Glutamatergic neuron (in vitro differentiated cells): Measurements from ENCODE around the gene CHD9. TPM values are rescaled to one million over a fixed set of nuclear protein-coding genes. Genes with fewer than 3 reads are reported as not detected.

Experiments
- DNase-seq: peaks from one replicate; pipeline ENCODE4 v3.0.0; 2022
- H3K27ac Mint-ChIP-seq: one replicate; pipeline ENCODE4 v1.8.0; 2020; ENCODE audit warnings: mild to moderate bottlenecking, mixed read lengths, inconsistent platforms; ENCODE audit not compliant: unreplicated experiment
- H3K27me3 Mint-ChIP-seq: one replicate; pipeline ENCODE4 v1.8.0; 2020; ENCODE audit warnings: mild to moderate bottlenecking, moderate library complexity, mixed read lengths, inconsistent platforms; ENCODE audit not compliant: unreplicated experiment
- H3K36me3 Mint-ChIP-seq: one replicate; pipeline ENCODE4 v1.8.0; 2020; ENCODE audit warnings: mild to moderate bottlenecking, mixed read lengths, inconsistent platforms; ENCODE audit not compliant: unreplicated experiment
- H3K4me1 Mint-ChIP-seq: one replicate; pipeline ENCODE4 v1.8.0; 2020; ENCODE audit warnings: mild to moderate bottlenecking, low read depth, mixed read lengths, inconsistent platforms; ENCODE audit not compliant: unreplicated experiment
- H3K4me3 Mint-ChIP-seq: one replicate; pipeline ENCODE4 v1.8.0; 2020; ENCODE audit warnings: mild to moderate bottlenecking, mixed read lengths, inconsistent platforms; ENCODE audit not compliant: unreplicated experiment
- H3K9me3 Mint-ChIP-seq: one replicate; pipeline ENCODE4 v1.8.0; 2020; ENCODE audit warnings: mild to moderate bottlenecking, moderate library complexity, mixed read lengths, inconsistent platforms; ENCODE audit not compliant: unreplicated experiment
- long read RNA-seq: library from polyadenylated mRNA; unstranded; transcript quantifications from one replicate; pipeline ENCODE4 v2.0.0, GENCODE V29; 2020; ENCODE audit not compliant: unreplicated experiment
- total RNA-seq: library from RNA; stranded (reverse); fragmentation: NEBNext Ultra II Directional; extraction: Animal tissue kit (Norgen Biotek cat#: 25700); gene quantifications from one replicate; pipeline ENCODE4 v1.2.1, GENCODE V29; 2021; ENCODE audit not compliant: unreplicated experiment
- TF ChIP-seq, protein P1 (sequence below): fragments of 200-600 bp; sonication (generic); IDR thresholded peaks from one replicate; pipeline ENCODE4 v1.5.0; 2021; ENCODE audit not compliant: partially characterized antibody, unreplicated experiment

The CHD9 gene, protein sequence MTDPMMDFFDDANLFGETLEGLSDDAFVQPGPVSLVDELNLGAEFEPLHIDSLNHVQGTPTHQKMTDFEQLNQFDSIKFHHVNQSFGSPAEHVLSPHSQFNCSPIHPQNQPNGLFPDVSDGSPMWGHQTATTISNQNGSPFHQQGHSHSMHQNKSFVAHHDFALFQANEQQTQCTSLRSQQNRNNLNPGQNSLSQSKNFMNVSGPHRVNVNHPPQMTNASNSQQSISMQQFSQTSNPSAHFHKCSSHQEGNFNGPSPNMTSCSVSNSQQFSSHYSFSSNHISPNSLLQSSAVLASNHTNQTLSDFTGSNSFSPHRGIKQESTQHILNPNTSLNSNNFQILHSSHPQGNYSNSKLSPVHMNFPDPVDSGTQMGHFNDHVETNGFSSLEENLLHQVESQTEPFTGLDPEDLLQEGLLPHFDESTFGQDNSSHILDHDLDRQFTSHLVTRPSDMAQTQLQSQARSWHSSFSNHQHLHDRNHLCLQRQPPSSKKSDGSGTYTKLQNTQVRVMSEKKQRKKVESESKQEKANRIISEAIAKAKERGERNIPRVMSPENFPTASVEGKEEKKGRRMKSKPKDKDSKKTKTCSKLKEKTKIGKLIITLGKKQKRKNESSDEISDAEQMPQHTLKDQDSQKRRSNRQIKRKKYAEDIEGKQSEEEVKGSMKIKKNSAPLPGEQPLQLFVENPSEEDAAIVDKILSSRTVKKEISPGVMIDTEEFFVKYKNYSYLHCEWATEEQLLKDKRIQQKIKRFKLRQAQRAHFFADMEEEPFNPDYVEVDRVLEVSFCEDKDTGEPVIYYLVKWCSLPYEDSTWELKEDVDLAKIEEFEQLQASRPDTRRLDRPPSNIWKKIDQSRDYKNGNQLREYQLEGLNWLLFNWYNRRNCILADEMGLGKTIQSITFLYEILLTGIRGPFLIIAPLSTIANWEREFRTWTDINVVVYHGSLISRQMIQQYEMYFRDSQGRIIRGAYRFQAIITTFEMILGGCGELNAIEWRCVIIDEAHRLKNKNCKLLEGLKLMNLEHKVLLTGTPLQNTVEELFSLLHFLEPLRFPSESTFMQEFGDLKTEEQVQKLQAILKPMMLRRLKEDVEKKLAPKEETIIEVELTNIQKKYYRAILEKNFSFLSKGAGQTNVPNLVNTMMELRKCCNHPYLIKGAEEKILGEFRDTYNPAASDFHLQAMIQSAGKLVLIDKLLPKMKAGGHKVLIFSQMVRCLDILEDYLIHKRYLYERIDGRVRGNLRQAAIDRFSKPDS (N-terminal part only)
- 120 TPM for total RNA-seq
- long read RNA-seq, transcript CHD9-215 (3 exons, 703 nt) = major isoform, 5 of 39 reads
- long read RNA-seq, partial matches to known transcripts = 15 of 39 reads
- long read RNA-seq, other reads (novel, unspliced or antisense) = 18 of 39 reads

DNA sequence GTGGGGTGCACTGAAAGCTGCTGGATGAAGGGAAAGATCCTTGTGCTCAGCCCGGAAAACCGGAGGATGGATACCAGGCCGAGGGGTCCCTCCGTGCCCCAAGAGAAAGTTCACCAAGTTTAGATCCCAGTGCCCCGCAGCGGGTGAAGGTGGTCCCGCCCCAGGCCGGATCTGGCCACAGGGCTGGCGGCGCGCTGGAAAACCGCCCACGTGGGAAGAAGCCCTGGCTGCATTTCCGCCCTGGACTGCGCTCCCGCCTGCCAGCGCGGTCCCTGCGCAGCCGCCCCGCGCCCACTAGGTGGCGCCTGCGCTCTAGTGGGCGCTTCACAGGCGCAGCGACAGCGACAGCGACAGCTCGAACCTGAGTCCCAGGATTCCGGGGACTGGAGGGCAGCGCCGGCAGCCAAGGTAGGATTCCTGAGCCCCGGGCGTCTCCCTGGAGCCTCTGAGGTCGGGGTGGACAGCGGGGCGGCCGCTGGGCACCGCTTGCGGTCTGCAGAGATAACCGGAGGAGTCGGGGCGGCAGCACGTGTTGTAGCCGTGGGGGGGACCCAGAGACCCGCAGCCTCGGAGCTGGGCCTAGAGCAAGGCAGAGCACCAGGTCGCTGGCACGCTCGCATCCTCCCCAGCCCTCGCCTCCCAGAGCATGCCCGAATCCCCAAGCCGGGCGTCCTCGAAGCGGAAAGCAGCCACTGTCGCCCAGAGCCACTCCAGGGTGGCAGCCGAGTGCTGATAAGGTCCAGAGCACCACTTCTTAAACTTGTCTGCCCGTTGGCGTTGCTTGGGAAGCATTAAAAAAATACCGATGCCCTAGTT lies at the start of gene CHD9:
Gene CHD9 (plus strand): TSS at position 322 of the 816 bp plus-strand sequence. CDS start 101,099 bp downstream, outside the sequence.
- Mint-ChIP-seq H3K4me3 (peak within 1 kb of the TSS; percentile 85), H3K27me3 (no peaks in the 10 kb centered on the region), H3K9me3 (peaks cover 3% of the 10 kb centered on the region), H3K36me3 (no peaks in the 10 kb centered on the region), H3K4me1 (peaks cover 2% of the 10 kb centered on the region), H3K27ac (peak within 1 kb of the TSS; percentile 83)
- DNase-seq = peak; percentile 85
- TF ChIP-seq, protein P1, sequence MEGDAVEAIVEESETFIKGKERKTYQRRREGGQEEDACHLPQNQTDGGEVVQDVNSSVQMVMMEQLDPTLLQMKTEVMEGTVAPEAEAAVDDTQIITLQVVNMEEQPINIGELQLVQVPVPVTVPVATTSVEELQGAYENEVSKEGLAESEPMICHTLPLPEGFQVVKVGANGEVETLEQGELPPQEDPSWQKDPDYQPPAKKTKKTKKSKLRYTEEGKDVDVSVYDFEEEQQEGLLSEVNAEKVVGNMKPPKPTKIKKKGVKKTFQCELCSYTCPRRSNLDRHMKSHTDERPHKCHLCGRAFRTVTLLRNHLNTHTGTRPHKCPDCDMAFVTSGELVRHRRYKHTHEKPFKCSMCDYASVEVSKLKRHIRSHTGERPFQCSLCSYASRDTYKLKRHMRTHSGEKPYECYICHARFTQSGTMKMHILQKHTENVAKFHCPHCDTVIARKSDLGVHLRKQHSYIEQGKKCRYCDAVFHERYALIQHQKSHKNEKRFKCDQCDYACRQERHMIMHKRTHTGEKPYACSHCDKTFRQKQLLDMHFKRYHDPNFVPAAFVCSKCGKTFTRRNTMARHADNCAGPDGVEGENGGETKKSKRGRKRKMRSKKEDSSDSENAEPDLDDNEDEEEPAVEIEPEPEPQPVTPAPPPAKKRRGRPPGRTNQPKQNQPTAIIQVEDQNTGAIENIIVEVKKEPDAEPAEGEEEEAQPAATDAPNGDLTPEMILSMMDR = peak; percentile 99

DNA sequence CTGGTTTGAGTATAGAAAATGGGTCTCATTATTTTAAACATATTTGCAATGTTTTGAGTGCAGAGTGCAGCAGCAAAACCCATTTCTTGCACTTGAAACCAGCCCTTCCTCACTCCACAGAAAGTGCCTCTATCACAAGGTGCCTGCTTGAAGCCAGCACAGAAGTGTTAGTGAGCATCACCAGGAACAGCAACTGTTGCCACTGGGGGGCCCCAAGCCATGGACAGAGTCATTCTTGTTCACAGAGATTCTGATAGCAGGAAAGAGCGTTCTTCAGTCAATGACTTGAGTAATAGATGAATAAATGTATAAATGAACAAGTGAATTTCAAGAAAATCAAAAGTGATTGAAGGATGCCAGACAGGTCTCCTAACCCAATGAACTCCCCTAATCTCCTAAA lies 47.7 kb upstream of the CHD9 start:
- H3K36me3 Mint-ChIP-seq = no peaks in the 10 kb centered on the region
- H3K27ac Mint-ChIP-seq = no peak overlapping the region
- DNase-seq = no peak
- H3K9me3 Mint-ChIP-seq = no peaks in the 10 kb centered on the region
- H3K27me3 Mint-ChIP-seq = no peaks in the 10 kb centered on the region
- TF ChIP-seq, protein P1 = no peak
- no peaks in the 10 kb centered on the region for H3K4me1 Mint-ChIP-seq
- H3K4me3 Mint-ChIP-seq = no peak overlapping the region

DNA sequence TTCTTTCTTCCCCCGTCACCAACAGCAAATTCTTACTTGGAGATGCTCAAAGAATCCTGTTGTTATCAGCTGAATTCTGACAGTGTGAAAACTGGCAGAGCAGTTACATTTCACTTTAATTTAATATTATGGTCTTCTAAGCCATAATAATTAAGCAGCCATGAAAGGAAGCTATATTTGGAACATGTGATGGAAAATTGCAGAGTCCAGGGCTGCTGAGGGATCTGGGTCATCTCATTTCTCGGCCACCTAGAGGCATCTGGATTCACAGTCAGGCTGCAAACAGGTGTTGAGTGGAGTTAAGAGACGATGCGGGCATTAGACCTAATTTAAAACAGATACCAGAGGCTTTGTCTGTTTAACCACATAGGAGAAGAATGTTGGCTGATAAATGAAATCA lies 40.5 kb upstream of the CHD9 start:
- no peaks in the 10 kb centered on the region for H3K4me1 Mint-ChIP-seq
- no peaks in the 10 kb centered on the region for H3K36me3 Mint-ChIP-seq
- DNase-seq = no peak
- no peak overlapping the region for H3K27ac Mint-ChIP-seq
- no peaks in the 10 kb centered on the region for H3K9me3 Mint-ChIP-seq
- no peaks in the 10 kb centered on the region for H3K27me3 Mint-ChIP-seq
- H3K4me3 Mint-ChIP-seq = no peak overlapping the region
- TF ChIP-seq, protein P1 = no peak

DNA sequence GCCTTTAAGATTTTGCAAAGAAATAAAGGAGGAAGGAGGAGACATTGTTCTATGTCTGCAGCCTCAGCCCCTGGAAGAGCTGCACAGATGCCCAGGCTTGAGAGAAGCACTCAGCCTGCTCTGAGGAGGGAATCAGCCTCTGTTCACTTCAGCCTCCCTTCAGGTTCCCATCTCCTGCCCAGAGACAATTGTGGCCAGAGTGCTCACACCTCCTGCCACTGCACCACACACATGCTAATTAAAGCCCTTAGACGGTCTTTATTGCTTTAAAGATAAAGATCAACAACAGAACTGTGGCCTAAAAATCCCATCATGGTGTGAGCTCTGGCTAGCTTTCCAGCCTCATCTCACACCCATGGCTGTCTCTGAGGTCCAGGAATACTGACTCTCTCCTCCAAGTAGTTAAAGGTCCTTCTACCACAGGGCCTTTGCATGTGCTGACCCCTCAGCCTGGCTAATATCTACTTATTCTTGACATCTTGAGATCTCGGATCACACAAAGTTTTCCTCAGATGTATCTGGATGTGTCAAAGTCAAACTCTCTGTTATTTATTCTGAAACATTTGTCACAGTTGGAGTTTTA lies 35.9 kb upstream of the CHD9 start:
- peaks cover 1% of the 10 kb centered on the region for H3K9me3 Mint-ChIP-seq
- no peaks in the 10 kb centered on the region for H3K36me3 Mint-ChIP-seq
- no peak for DNase-seq
- H3K4me1 Mint-ChIP-seq = peaks cover 2% of the 10 kb centered on the region
- no peak overlapping the region for H3K4me3 Mint-ChIP-seq
- no peaks in the 10 kb centered on the region for H3K27me3 Mint-ChIP-seq
- TF ChIP-seq, protein P1 = no peak
- no peak overlapping the region for H3K27ac Mint-ChIP-seq
